ENCODE data around the gene PPARA. TPM values are rescaled to one million over a fixed set of nuclear protein-coding genes. Genes with fewer than 3 reads are reported as not detected.

PPARA gene
- total RNA-seq, 1 donor from 2014 or later = 1.8 TPM

DNA sequence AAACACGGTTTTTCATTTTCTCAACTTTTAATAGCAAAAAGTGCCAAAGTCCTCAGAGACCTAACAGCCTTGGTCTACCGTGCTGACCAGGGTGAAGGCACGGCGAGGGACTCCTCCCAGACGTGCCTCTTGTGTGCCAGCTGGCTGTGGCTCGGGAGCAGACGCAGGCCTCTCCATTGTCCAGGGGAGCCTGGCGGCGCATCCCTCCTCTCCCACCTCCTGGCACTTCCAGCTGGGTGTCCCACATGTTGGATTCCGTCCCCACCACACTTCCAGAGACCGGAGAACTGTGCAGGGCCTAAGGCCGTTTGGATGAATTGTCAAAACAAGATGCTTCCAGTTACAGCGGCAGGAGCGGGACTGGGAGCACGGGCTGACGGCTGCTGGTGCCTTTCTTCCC, 88.2 kb downstream of the PPARA start:
- peaks cover 4% of the 10 kb centered on the region for H3K9me3 Mint-ChIP-seq (ENCODE audit: unreplicated experiment)
- TF ChIP-seq, protein P1, sequence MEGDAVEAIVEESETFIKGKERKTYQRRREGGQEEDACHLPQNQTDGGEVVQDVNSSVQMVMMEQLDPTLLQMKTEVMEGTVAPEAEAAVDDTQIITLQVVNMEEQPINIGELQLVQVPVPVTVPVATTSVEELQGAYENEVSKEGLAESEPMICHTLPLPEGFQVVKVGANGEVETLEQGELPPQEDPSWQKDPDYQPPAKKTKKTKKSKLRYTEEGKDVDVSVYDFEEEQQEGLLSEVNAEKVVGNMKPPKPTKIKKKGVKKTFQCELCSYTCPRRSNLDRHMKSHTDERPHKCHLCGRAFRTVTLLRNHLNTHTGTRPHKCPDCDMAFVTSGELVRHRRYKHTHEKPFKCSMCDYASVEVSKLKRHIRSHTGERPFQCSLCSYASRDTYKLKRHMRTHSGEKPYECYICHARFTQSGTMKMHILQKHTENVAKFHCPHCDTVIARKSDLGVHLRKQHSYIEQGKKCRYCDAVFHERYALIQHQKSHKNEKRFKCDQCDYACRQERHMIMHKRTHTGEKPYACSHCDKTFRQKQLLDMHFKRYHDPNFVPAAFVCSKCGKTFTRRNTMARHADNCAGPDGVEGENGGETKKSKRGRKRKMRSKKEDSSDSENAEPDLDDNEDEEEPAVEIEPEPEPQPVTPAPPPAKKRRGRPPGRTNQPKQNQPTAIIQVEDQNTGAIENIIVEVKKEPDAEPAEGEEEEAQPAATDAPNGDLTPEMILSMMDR (IDR thresholded peaks at IDR 0.05; ENCODE audit: partially characterized antibody, unreplicated experiment) = no peak
- peaks cover 3% of the 10 kb centered on the region for H3K4me1 Mint-ChIP-seq (ENCODE audit: low read depth, unreplicated experiment)
- no peak for DNase-seq
- H3K4me3 Mint-ChIP-seq (ENCODE audit: unreplicated experiment) = no peak overlapping the region
- no peaks in the 10 kb centered on the region for H3K27me3 Mint-ChIP-seq (ENCODE audit: unreplicated experiment)
- no peak overlapping the region for H3K27ac Mint-ChIP-seq (ENCODE audit: unreplicated experiment)
- peaks cover 4% of the 10 kb centered on the region for H3K36me3 Mint-ChIP-seq (ENCODE audit: unreplicated experiment)

DNA sequence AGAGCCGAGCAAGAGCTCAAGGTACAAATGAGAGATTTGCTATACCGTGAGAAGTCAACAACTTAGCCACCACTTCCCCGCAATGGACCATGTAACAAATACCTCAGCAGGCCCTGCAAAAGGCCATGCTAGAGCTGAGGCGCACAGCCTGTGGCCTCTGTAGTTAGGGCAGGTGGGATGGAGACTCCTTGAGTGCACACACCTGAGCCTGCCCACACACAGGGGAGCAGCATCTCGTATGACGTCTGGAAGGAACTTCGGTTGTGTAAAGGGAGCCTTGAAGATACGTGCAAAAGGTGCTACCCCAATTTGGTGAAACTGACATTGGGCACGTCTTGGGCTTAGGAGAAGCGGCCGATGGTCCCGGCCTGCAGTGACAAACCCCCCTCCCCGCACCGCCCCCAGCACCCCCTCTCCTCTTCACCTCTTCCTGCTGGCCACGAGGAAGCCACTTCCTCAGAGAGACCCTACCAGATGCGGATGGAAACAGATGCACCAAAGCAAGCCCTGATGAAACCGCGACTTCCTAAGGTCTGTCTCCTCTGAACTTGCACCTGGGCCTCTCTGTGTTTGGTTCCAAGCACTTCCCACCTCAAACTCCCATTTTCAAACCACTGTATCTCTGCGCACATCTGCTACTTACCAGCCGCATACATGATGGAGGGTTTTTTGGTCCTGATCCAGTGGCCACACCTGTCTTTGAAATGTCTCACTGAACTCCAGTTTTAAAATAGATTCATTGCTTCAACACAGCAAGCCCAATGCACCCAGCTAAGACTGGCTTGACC, 89.1 kb downstream of the PPARA start:
- TF ChIP-seq, protein P1 (IDR thresholded peaks at IDR 0.05; ENCODE audit: partially characterized antibody, unreplicated experiment) = no peak
- Mint-ChIP-seq H3K9me3 (ENCODE audit: unreplicated experiment) (peaks cover 4% of the 10 kb centered on the region), H3K4me3 (ENCODE audit: unreplicated experiment) (no peak overlapping the region), H3K27me3 (ENCODE audit: unreplicated experiment) (no peaks in the 10 kb centered on the region), H3K27ac (ENCODE audit: unreplicated experiment) (no peak overlapping the region), H3K4me1 (ENCODE audit: low read depth, unreplicated experiment) (peaks cover 3% of the 10 kb centered on the region), H3K36me3 (ENCODE audit: unreplicated experiment) (peaks cover 4% of the 10 kb centered on the region)
- DNase-seq = no peak

DNA sequence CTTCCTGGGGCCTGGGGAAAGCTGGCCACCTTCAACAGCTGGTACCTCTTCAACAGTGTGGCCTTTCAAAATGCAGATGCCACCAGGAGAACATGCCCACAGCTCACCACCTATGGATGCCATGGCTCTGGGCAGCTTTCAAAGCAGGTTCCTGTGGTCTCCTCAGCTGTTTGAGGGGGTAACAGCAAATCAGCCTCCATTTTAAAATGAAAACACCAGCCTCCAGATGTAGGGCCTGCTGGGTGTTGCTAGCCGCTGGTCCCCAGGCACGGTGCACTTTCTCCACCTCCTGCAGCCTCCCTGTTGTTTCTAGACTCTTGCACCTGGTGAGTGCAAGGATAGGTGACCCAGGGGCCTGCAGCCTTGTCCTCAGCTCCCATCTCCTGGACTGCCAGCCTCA, 89.7 kb downstream of the PPARA start:
- Mint-ChIP-seq H3K36me3 (ENCODE audit: unreplicated experiment) (peaks cover 4% of the 10 kb centered on the region), H3K4me1 (ENCODE audit: low read depth, unreplicated experiment) (peaks cover 2% of the 10 kb centered on the region), H3K9me3 (ENCODE audit: unreplicated experiment) (peaks cover 4% of the 10 kb centered on the region), H3K4me3 (ENCODE audit: unreplicated experiment) (no peak overlapping the region), H3K27me3 (ENCODE audit: unreplicated experiment) (no peaks in the 10 kb centered on the region), H3K27ac (ENCODE audit: unreplicated experiment) (no peak overlapping the region)
- DNase-seq = no peak
- TF ChIP-seq, protein P1 (IDR thresholded peaks at IDR 0.05; ENCODE audit: partially characterized antibody, unreplicated experiment) = no peak

DNA sequence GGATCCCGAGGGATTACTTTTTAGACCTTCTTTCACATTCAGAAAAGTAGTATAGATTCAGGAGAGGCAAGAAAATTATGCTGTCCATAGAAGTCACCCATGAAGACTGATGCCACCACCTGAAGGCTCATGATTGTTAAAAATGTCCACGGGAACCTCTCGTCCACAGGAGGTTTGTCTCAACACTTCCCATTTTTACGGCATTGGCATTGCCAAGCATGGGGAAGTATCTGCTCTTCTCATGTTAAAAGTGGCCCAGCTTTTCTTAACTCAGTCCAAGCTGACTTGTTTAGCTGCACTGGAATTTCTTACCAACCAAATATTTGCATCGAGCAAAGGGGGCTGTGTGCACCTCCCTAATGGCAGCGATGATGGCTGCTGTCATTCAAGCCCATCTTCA, 90.2 kb downstream of the PPARA start:
- H3K4me3 Mint-ChIP-seq (ENCODE audit: unreplicated experiment) = no peak overlapping the region
- no peaks in the 10 kb centered on the region for H3K4me1 Mint-ChIP-seq (ENCODE audit: low read depth, unreplicated experiment)
- no peak overlapping the region for H3K27ac Mint-ChIP-seq (ENCODE audit: unreplicated experiment)
- DNase-seq = no peak
- H3K36me3 Mint-ChIP-seq (ENCODE audit: unreplicated experiment) = peaks cover 4% of the 10 kb centered on the region
- H3K9me3 Mint-ChIP-seq (ENCODE audit: unreplicated experiment) = peaks cover 4% of the 10 kb centered on the region
- TF ChIP-seq, protein P1 (IDR thresholded peaks at IDR 0.05; ENCODE audit: partially characterized antibody, unreplicated experiment) = no peak
- no peaks in the 10 kb centered on the region for H3K27me3 Mint-ChIP-seq (ENCODE audit: unreplicated experiment)

DNA sequence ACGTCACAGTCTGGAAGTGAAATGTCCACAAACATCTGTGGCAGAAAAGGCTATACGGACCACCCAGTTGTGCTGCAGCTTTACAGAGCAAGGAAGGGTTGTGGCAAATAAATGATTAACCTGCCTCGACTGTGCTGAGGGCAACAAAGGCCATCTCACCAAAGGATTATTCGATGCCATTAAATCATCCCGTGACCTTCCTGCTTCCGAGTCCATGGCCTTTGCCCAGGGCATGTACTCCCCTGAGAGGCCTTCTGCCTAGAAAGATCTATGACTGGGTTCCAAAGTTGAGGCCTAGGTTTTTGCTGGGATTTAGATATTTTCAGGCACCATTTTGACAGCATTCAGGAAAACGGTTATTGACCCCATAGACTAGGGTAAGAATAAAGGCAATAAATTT, 90.6 kb downstream of the PPARA start:
- Mint-ChIP-seq H3K4me3 (ENCODE audit: unreplicated experiment) (no peak overlapping the region), H3K27me3 (ENCODE audit: unreplicated experiment) (no peaks in the 10 kb centered on the region), H3K27ac (ENCODE audit: unreplicated experiment) (no peak overlapping the region), H3K9me3 (ENCODE audit: unreplicated experiment) (peaks cover 4% of the 10 kb centered on the region), H3K4me1 (ENCODE audit: low read depth, unreplicated experiment) (no peaks in the 10 kb centered on the region), H3K36me3 (ENCODE audit: unreplicated experiment) (peaks cover 4% of the 10 kb centered on the region)
- TF ChIP-seq, protein P1 (IDR thresholded peaks at IDR 0.05; ENCODE audit: partially characterized antibody, unreplicated experiment) = no peak
- no peak for DNase-seq
